C4-2B (cell line): Measurements from ENCODE around the gene CORO2B.

Experiments
- ZFX ChIP-seq: fragments of 450-650 bp; IDR thresholded peaks from 2 replicates; pipeline ENCODE4 v1.6.1; 2017
- TF ChIP-seq, protein P1 (sequence below): fragments of 450-650 bp; conservative IDR thresholded peaks from 2 replicates; pipeline ENCODE4 v1.5.1; 2017; ENCODE audit warnings: mild to moderate bottlenecking

GRCh38 chr15:68739390-68740080 is 160.7 kb downstream of the CORO2B start:
- TF ChIP-seq, protein P1, sequence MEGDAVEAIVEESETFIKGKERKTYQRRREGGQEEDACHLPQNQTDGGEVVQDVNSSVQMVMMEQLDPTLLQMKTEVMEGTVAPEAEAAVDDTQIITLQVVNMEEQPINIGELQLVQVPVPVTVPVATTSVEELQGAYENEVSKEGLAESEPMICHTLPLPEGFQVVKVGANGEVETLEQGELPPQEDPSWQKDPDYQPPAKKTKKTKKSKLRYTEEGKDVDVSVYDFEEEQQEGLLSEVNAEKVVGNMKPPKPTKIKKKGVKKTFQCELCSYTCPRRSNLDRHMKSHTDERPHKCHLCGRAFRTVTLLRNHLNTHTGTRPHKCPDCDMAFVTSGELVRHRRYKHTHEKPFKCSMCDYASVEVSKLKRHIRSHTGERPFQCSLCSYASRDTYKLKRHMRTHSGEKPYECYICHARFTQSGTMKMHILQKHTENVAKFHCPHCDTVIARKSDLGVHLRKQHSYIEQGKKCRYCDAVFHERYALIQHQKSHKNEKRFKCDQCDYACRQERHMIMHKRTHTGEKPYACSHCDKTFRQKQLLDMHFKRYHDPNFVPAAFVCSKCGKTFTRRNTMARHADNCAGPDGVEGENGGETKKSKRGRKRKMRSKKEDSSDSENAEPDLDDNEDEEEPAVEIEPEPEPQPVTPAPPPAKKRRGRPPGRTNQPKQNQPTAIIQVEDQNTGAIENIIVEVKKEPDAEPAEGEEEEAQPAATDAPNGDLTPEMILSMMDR: no peak
- no peak for TF ChIP-seq ZFX
